ENCODE results near the gene TRIM54.

GRCh38 chr2:27307545-27308358 is 25.5 kb downstream of the TRIM54 start:
- TF ChIP-seq CTCF (IDR thresholded peaks at IDR 0.05 in 2 of 3, conservative IDR thresholded peaks at IDR 0.05 in 1 of 3; ENCODE audit: insufficient read depth in 2 of 3, low read depth in 1 of 3, low read length in 3 of 3) = no peak
- TF ChIP-seq POLR2A (conservative IDR thresholded peaks at IDR 0.05) = no peak
- TF ChIP-seq ZNF518B (CRISPR knock-in tag; IDR thresholded peaks at IDR 0.05) = no peak
- no peak for TF ChIP-seq GATA2 (CRISPR knock-in tag; IDR thresholded peaks at IDR 0.05)
- TF ChIP-seq FOXM1 (IDR thresholded peaks at IDR 0.05; ENCODE audit: low read depth) = no peak
- TF ChIP-seq FOXM1 (CRISPR knock-in tag; IDR thresholded peaks at IDR 0.05; ENCODE audit: low read depth) = no peak
- no peak for TF ChIP-seq TRIM25 (IDR thresholded peaks at IDR 0.05; ENCODE audit: borderline replicate concordance)
- no peak for TF ChIP-seq EP300 (IDR thresholded peaks at IDR 0.05; ENCODE audit: low read length)
- no peak for TF ChIP-seq FUS (optimal IDR thresholded peaks at IDR 0.05; ENCODE audit: low read depth, low read length)
- no peak for TF ChIP-seq GTF2E2 (tag; IDR thresholded peaks at IDR 0.05)
- no peak for TF ChIP-seq MAFG (tag; conservative IDR thresholded peaks at IDR 0.05)
- no peak for TF ChIP-seq LARP7 (IDR thresholded peaks at IDR 0.05)
- TF ChIP-seq RBM39 (optimal IDR thresholded peaks at IDR 0.05; ENCODE audit: low read depth, low read length) = no peak
